Measurements from ENCODE around the gene PDE6G. TPM values are rescaled to one million over a fixed set of nuclear protein-coding genes. Genes with fewer than 3 reads are reported as not detected.

PDE6G gene
- total and polyA plus RNA-seq, 2 of the 8 experiments (the other 6 are each of a cell fraction or from before 2014, with no cell fraction given) = 5.8 to 12.9 TPM

DNA sequence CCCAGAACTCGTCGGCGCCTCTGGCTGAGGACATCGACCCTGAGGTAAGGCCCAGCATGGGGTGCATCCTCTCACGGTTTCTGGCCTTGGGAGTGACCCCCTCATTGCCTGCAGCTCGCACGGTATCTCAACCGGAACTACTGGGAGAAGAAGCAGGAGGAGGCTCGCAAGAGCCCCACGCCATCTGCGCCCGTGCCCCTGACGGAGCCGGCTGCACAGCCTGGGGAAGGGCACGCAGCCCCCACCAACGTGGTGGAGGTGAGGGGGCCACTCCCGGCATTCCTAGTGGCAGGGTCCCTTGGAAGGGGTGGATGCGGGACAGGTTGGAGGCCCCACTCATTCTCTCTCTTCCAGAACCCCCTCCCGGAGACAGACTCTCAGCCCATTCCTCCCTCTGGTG, 38.5 kb upstream of the PDE6G start:
- Histone ChIP-seq H3K9me3 (ENCODE audit: insufficient read depth in 2 of 2, low read depth in 1 of 2, low read length in 1 of 2) (no peaks in the 10 kb centered on the region), H3K56ac (replicated peaks; ENCODE audit: insufficient read length, low read depth, low read length) (no peak overlapping the region), H2AFZ (ENCODE audit: low read length) (no peak overlapping the region), H2BK12ac (ENCODE audit: low read depth, low read length) (no peak overlapping the region), H3K79me1 (ENCODE audit: low read depth, low read length) (peaks cover 2% of the 10 kb centered on the region; the same call in 1 of the 2 replicates), H3K4me2 (ENCODE audit: insufficient read depth in 1 of 2, low read depth in 2 of 2, low read length in 2 of 2) (no peak overlapping the region), H3K4ac (replicated peaks; ENCODE audit: insufficient read length, low read depth, low read length) (no peak overlapping the region), H4K20me1 (replicated peaks in 1 of 2; ENCODE audit: control insufficient read depth in 1 of 2, insufficient read depth in 2 of 2, low read length in 2 of 2) (peaks cover 3 to 9% of the 10 kb centered on the region in 2 experiments), H2BK15ac (ENCODE audit: low read length) (no peak overlapping the region), H3K14ac (ENCODE audit: insufficient read length) (no peak overlapping the region), H3K4me1 (replicated peaks in 1 of 4; ENCODE audit: control insufficient read depth in 3 of 4, insufficient read depth in 4 of 4, low read length in 3 of 4) (no peaks in the 10 kb centered on the region), H3K36me3 (ENCODE audit: control insufficient read depth in 2 of 4, insufficient read depth in 4 of 4, low read length in 3 of 4) (peaks cover 2 to 52% (median 30%) of the 10 kb centered on the region in 4 experiments; a peak in 6 of 8 replicates), H3K4me3 (ENCODE audit: extremely low read depth in 1 of 4, insufficient read depth in 2 of 4, low read depth in 3 of 4, low read length in 4 of 4) (no peak overlapping the region), H2BK5ac (ENCODE audit: low read depth, low read length) (no peak overlapping the region), H2BK120ac (replicated peaks; ENCODE audit: low read depth, low read length) (no peak overlapping the region), H3K79me2 (ENCODE audit: control insufficient read depth in 1 of 2, insufficient read depth in 2 of 2, low read length in 2 of 2) (no peaks in the 10 kb centered on the region), H3K9ac (replicated peaks in 1 of 4; ENCODE audit: extremely low read depth in 1 of 4, low read depth in 3 of 4, low read length in 3 of 4) (no peak overlapping the region), H3K23ac (ENCODE audit: insufficient read length) (no peak overlapping the region), H3K27me3 (replicated peaks in 1 of 4; ENCODE audit: control insufficient read depth in 3 of 4, extremely low read depth in 1 of 4, insufficient read depth in 3 of 4, low read length in 3 of 4) (no peaks in the 10 kb centered on the region), H2BK20ac (ENCODE audit: low read length) (no peak overlapping the region), H4K91ac (replicated peaks; ENCODE audit: insufficient read length, low read length) (no peak overlapping the region), H2AK5ac (ENCODE audit: low read depth, low read length) (no peak overlapping the region), H3K23me2 (ENCODE audit: low read depth, low read length) (no peaks in the 10 kb centered on the region), H3K27ac (ENCODE audit: low read depth, low read length) (no peak overlapping the region), H3K18ac (ENCODE audit: extremely low read depth, low read length) (no peak overlapping the region), H4K5ac (ENCODE audit: insufficient read length, low read depth, low read length) (no peak overlapping the region), H4K8ac (ENCODE audit: extremely low read depth, insufficient read depth, low read length) (peak overlapping the region; percentile 46; the same call in 1 of the 2 replicates)
- DNase-seq (ENCODE audit: low read depth in 1 of 2, low spot score in 2 of 2) (no peak), FAIRE-seq (no peak)
- ChIA-PET POLR2A (ENCODE audit: partially characterized antibody) (interaction anchor here (0.6 to 28.4 kb wide), 6 partner anchors 12 to 27 kb away, joined by 3 to 436 read pairs (median 7); partner anchors contain the start of genes ARL16, HGS, MRPL12 and SLC25A10), CTCF (ENCODE audit: partially characterized antibody) (interaction anchor here (1.1 to 2.0 kb wide), 2 partner anchors 14 to 18 kb away, joined by 3 to 5 read pairs; no protein-coding TSS in a partner anchor)
- WGBS, 2 experiments (ENCODE audit: extremely low coverage in 1 of 2, insufficient coverage in 1 of 2, insufficient read length in 1 of 2, insufficient replicate concordance in 2 of 2, low coverage in 1 of 2, low lambda C conversion rate in 2 of 2, missing lambda C conversion rate in 1 of 2) = 92% methylated on average over 18 of the region's 19 CpGs; no CpG with 5 or more reads in 1 of the 2 experiments
- TF ChIP-seq BCL11A (IDR thresholded peaks at IDR 0.05; ENCODE audit: low read depth in 2 of 2, low read length in 2 of 2) (no peak), RBBP5 (IDR thresholded peaks at IDR 0.05; ENCODE audit: borderline replicate concordance, low read depth, low read length) (no peak), RXRA (IDR thresholded peaks at IDR 0.05; ENCODE audit: insufficient read depth, low read depth, low read length) (no peak), POLR2AphosphoS5 (IDR thresholded peaks at IDR 0.05; ENCODE audit: low read depth, low read length) (no peak), SIN3A (conservative IDR thresholded peaks at IDR 0.05 in 1 of 2, IDR thresholded peaks at IDR 0.05 in 1 of 2; ENCODE audit: low read depth in 1 of 2, low read length in 2 of 2) (no peak), JUND (IDR thresholded peaks at IDR 0.05; ENCODE audit: low read length) (no peak), EP300 (IDR thresholded peaks at IDR 0.05; ENCODE audit: borderline replicate concordance in 1 of 2, low read depth in 2 of 2, low read length in 2 of 2) (no peak), YY1 (IDR thresholded peaks at IDR 0.05; ENCODE audit: low read depth, low read length) (no peak), EGR1 (IDR thresholded peaks at IDR 0.05; ENCODE audit: borderline replicate concordance, low read depth, low read length) (no peak), BACH1 (IDR thresholded peaks at IDR 0.05; ENCODE audit: low read length) (no peak), NRF1 (IDR thresholded peaks at IDR 0.05; ENCODE audit: low read depth, low read length) (no peak), TEAD4 (IDR thresholded peaks at IDR 0.05; ENCODE audit: low read depth, low read length) (no peak)
- TF ChIP-seq, protein P1, sequence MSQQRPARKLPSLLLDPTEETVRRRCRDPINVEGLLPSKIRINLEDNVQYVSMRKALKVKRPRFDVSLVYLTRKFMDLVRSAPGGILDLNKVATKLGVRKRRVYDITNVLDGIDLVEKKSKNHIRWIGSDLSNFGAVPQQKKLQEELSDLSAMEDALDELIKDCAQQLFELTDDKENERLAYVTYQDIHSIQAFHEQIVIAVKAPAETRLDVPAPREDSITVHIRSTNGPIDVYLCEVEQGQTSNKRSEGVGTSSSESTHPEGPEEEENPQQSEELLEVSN (IDR thresholded peaks at IDR 0.05) = no peak

Measured in H1 (cell line).